Muscle layer of duodenum (tissue), 2 donors: Measurements from ENCODE around the gene DDX59.

Experiments
- H3K27ac ChIP-seq: one replicate; pipeline ENCODE4 v1.7.0; 2013; ENCODE audit warnings: mild to moderate bottlenecking, low read length
- H3K27me3 ChIP-seq: one replicate; pipeline ENCODE4 v1.7.0; 2013; ENCODE audit warnings: low read depth, mild to moderate bottlenecking, control low read depth, low read length
- H3K36me3 ChIP-seq, 2 donors: one replicate each; pipeline ENCODE4 v1.7.0; 2013; ENCODE audit warnings: low read length in 2 of 2, control low read depth in 1 of 2, mild to moderate bottlenecking in 1 of 2; ENCODE audit not compliant: insufficient read depth in 2 of 2, control insufficient read depth in 1 of 2
- H3K4me1 ChIP-seq, 2 donors: one replicate each; pipeline ENCODE4 v1.7.0; 2013; ENCODE audit warnings: low read length in 2 of 2, mild to moderate bottlenecking in 2 of 2, control low read depth in 1 of 2, moderate library complexity in 1 of 2; ENCODE audit not compliant: insufficient read depth in 2 of 2, control insufficient read depth in 1 of 2
- H3K4me3 ChIP-seq, 2 donors: one replicate each; pipeline ENCODE4 v1.7.0; 2013; ENCODE audit warnings: low read length in 2 of 2, low read depth in 1 of 2, mild to moderate bottlenecking in 1 of 2
- H3K9me3 ChIP-seq, 2 donors: one replicate each; pipeline ENCODE4 v1.7.0; 2013; ENCODE audit warnings: low read length in 2 of 2, control low read depth in 1 of 2, mild to moderate bottlenecking in 1 of 2; ENCODE audit not compliant: control insufficient read depth in 1 of 2
- donor health status: healthy.

DDX59 gene

DNA sequence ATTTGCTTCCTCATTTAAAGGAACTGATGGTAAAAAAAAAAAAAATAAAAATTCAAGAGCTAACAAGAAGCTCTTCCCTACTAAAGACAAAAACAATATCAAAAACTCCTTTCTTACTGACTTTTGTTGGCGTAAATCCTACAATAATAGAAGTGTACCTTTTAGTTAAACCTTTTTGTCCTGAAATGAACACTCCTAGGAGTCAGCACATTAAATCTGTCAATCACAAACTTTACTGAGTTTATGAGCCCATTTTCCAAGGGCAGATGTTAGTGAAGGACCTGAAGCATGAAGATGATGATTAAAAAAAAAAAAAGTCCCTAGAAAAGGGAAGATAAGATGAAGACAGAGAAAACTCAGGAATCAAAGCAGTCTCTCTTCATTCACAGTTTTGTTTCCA lies 22.6 kb upstream of the DDX59 start:
- H3K4me1 ChIP-seq = no peaks in the 10 kb centered on the region
- H3K9me3 ChIP-seq = no peaks in the 10 kb centered on the region

DNA sequence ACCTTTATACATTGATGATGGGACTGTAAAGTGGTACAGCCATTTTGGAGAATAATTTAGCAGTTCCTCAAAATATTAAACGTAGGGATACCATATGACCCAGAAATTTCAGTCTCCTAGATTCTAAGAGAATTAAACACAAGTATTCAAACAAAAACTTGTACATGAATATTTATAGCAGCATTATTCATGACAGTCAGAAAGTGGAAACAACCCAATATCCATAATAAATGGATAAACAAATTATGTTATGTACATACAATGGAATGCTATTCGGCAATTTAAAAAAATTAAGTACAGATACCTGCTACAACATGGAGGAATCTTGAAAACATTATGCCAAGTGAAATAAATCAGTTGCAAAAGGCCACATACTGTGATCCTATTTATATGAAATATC lies 16.9 kb upstream of the DDX59 start:
- no peaks in the 10 kb centered on the region for H3K4me1 ChIP-seq
- H3K9me3 ChIP-seq = no peaks in the 10 kb centered on the region
- no peaks in the 10 kb centered on the region for H3K27me3 ChIP-seq
- H3K36me3 ChIP-seq = no peaks in the 10 kb centered on the region
- no peak overlapping the region for H3K27ac ChIP-seq
- H3K4me3 ChIP-seq = no peak overlapping the region

More for the DNA sequence above, 22.6 kb upstream of the DDX59 start:
- Histone ChIP-seq H3K27ac (no peak overlapping the region), H3K36me3 (no peaks in the 10 kb centered on the region), H3K4me3 (no peak overlapping the region), H3K27me3 (no peaks in the 10 kb centered on the region)

DNA sequence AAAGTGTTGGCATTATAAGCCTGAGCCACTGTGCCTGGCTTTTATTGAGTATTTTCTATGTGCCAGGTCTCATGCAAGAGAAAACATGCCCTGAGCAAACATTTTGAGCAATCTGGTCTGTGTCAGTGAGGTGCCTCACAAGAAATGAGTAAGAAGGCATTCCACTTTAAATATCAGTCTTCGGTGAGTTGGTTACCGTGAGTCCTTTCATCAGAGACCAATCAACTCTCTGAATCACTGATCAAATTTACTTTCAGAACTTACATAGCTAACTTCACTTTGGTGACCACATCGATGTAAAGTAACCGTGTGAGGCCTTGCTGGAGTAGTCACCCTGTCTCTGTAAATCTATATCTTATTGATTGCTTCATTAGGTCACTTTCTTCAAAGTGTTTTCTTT lies 14.3 kb upstream of the DDX59 start:
- Histone ChIP-seq H3K4me3 (no peak overlapping the region), H3K9me3 (no peaks in the 10 kb centered on the region), H3K27ac (no peak overlapping the region), H3K27me3 (no peaks in the 10 kb centered on the region), H3K36me3 (no peaks in the 10 kb centered on the region), H3K4me1 (no peaks in the 10 kb centered on the region)

DNA sequence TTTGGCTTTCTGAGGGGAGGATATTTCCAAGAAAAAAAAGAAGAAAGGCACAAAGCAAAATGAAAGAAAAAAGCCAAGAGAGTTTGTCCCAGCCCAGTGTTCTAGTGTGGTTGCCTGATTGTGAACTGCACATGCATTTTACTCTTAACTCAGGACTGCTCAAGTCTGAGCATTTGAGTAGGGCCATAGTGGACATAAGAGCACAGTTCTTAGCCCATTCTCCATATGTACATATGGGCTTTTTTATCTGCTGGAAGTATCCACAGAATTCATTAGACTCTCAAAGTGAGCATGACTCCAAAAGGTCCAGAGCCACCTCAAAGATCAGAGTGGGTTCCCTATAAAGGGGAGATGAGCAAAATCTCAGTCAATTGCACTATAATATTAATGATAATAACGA lies 13.6 kb upstream of the DDX59 start:
- H3K9me3 ChIP-seq = no peaks in the 10 kb centered on the region
- no peaks in the 10 kb centered on the region for H3K4me1 ChIP-seq
- no peaks in the 10 kb centered on the region for H3K36me3 ChIP-seq
- H3K4me3 ChIP-seq = no peak overlapping the region
- H3K27me3 ChIP-seq = no peaks in the 10 kb centered on the region
- H3K27ac ChIP-seq = no peak overlapping the region

DNA sequence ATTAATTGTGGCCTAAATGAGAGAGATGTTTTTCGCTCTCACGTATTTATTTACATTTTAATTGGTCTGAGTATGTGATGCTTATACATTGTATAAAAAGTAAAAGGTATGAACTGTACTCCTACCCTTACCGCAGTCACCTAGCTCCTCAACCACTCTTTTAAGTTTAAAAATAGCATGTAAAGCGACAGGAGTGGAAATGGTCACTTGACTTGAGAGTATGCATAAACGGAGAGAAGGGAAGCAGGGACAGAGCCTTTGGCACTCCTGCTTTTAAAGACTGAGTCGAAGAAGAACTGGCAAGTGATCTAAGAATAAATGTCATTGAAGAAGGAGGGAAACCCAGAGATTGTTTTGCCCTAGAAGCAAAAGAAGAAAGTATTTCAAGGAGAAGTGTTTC lies 11.5 kb upstream of the DDX59 start:
- no peaks in the 10 kb centered on the region for H3K9me3 ChIP-seq
- H3K27ac ChIP-seq = no peak overlapping the region
- H3K27me3 ChIP-seq = no peaks in the 10 kb centered on the region
- H3K36me3 ChIP-seq = no peaks in the 10 kb centered on the region
- no peaks in the 10 kb centered on the region for H3K4me1 ChIP-seq
- no peak overlapping the region for H3K4me3 ChIP-seq

DNA sequence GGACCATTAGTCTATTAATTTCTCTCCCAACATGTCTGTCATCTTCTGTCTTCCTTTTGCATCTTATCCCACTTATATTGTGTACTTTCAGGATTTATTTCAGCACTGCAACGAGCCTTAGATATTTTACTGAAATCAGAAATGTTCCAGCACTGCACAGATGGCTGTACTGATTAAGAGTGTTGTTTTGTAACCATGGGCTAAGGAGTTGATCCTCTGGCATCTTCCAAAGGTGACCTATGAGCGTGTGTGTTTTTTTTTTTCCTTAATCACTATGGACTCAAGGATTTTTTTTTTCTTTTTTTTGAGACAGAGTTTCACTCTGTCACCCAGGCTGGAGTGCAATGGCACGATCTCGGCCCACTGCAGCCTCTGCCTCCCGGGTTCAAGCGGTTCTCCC lies 7.1 kb upstream of the DDX59 start:
- H3K4me1 ChIP-seq = no peaks in the 10 kb centered on the region
- no peaks in the 10 kb centered on the region for H3K36me3 ChIP-seq
- no peaks in the 10 kb centered on the region for H3K27me3 ChIP-seq
- H3K27ac ChIP-seq = no peak overlapping the region
- no peak overlapping the region for H3K4me3 ChIP-seq
- no peaks in the 10 kb centered on the region for H3K9me3 ChIP-seq

DNA sequence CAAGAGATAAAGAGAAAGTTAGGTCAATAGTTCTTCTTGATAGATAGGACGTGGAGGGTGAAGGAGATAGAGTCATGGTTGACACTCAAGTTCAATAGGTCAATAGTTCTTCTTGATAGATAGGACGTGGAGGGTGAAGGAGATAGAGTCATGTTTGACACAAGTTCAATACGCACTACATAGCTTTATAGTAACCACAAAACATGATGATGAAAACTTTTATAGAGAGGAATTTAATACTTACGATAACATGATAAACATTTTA lies 5.8 kb upstream of the DDX59 start:
- no peaks in the 10 kb centered on the region for H3K27me3 ChIP-seq
- H3K36me3 ChIP-seq = no peaks in the 10 kb centered on the region
- no peak overlapping the region for H3K27ac ChIP-seq
- peaks cover 0 to 7% of the 10 kb centered on the region in 2 donors for H3K4me1 ChIP-seq
- H3K4me3 ChIP-seq = no peak overlapping the region
- no peaks in the 10 kb centered on the region for H3K9me3 ChIP-seq

DNA sequence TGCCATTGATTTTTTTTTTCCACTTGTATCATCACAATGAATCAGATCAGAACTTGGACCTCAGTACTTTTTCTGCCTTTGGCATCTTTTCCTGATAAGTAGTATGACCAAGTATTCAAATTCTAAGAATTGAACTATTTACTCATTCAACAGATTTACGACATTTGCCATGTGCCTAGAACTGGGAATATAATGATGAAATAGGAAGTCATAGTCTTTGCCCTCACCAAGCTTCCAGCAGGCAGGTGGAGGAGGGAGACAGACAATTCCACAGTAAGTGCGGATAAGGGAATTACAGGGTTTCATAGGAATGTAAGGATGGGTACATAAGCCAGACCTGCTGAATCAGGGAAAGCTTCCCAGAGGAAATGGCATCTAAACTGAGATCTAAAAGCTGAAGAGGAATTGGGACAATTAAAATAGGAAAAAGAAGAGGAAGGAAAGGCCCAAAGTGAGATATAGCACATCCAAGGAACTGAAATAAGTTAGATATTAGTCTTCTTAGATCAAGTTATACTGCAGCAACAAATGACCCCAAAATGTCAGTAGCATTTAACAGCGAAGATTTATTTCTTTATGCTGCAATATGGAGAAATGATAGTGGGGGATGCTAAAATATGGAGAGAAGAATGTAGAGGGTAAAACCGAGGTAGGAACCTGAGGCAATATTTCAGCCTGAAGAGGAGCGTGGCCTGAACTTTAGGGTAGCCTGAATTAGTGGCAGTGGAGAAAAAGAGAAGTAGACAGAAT lies 5.3 kb upstream of the DDX59 start:
- H3K4me3 ChIP-seq = no peak overlapping the region
- H3K27ac ChIP-seq = no peak overlapping the region

DNA sequence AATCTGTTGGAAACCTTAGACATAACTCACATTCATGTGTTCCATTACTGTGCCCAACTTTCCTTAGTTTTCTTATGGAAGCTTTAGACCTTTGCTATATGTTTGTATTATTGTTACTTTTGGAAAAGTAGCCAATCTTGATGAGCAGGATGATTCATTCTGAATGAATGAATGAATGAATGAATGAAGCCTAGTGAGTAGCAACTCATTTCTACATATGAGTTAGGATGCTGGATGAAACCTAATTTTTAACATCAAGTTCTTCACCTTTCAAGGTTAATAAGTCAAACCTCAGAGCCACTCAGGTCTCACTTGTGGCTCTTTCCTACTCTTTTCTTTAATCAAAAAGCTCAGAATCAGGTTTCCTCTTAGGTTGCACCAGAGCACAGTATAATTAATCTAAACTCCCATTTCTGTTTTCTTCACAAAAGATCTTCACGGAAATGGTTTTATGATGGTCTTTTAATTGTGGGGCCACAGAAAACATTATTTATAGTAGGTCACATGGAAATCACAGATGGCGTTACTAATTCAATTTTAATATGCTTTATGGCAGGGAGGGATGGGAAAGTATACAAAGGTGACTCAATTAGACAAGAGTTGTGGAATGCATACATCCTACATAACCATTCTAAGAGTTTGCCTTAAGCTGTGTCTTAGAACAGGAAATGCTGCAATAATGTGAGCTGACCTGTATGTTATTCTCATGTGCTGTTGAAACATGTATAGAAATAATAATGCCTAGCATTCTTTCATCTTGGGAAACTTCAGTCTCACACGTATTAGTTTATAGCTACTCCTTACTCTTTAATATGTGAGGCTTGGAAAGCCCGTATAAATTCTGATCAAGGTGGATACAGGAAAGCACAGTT lies 4.5 kb upstream of the DDX59 start:
- H3K27me3 ChIP-seq = no peaks in the 10 kb centered on the region
- no peak overlapping the region for H3K4me3 ChIP-seq
- no peaks in the 10 kb centered on the region for H3K9me3 ChIP-seq
- no peak overlapping the region for H3K27ac ChIP-seq
- H3K4me1 ChIP-seq = peaks cover 0 to 9% of the 10 kb centered on the region in 2 donors
- peaks cover 0 to 4% of the 10 kb centered on the region in 2 donors for H3K36me3 ChIP-seq

More for the DNA sequence above, 5.3 kb upstream of the DDX59 start:
- Histone ChIP-seq H3K4me1 (peaks cover 0 to 9% of the 10 kb centered on the region in 2 donors), H3K27me3 (no peaks in the 10 kb centered on the region), H3K9me3 (no peaks in the 10 kb centered on the region), H3K36me3 (no peaks in the 10 kb centered on the region)

DNA sequence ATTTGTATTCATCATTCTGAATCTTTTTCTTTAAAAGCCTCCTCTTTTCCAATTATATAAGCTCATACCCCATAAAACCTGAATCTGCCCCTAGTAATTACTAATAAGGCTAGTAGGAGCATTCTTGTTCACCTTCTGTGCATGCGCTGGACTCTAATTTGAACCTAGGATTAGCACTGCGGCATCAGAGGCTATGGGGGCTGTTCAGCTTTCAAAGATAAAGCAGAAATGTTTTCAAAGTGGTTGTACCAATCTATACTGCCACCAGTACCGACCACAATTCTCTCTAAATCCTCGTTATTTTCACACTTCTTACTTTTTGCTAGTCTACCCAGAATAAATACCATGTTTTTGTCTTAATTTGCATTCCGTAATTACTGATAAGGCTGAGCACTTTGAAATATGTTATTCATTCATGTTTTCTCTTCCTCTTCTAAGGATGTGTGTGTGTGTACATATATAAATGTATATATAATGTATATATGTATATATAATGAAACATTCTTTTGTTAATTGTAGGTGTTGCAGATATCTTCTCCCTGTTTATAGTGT lies 1.6 kb upstream of the DDX59 start:
- Histone ChIP-seq H3K27ac (peak overlapping the region; percentile 98), H3K4me3 (no peak overlapping the region), H3K27me3 (no peaks in the 10 kb centered on the region)

DNA sequence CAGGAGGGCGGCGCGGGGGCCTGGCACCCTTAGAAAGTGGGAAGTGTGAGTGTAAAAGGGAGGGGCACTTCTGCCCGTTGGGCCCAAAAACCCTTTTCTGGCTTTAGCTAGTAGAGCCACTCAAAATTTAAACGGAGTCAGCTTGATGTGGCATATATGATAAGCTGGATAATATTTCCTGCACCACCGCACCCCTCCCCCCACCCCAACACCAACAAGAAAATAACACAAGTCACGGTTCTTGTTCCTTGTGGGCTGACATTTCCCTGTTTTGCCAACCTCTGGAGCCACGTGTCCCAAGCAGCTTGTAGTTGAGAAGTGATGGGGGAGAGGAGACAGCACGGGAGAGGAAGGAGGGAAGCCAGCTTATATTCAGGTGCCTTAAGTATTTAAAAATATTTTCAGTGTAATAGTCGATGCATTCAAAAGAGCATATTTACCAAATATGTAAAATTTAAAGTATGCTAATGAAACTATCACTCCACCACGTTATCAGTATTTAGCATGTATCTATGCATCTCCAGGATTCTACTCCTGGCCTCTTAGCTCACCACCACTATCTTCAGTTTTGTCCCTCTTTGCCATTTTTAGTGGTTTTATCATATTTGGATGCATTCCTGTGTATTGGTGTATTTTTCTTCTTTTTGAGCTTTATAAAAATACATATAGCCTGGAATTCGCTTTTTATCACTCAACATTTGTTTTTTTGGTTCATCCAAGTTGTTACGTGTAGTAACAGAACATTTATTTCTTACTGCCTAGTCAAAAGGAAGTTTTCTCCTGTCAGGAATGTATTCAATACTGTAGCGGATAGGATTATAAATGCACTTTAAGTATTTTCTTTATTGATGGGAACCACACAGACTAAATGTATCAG lies 773 bp upstream of the DDX59 start:
- Histone ChIP-seq H3K36me3 (peaks cover 0 to 9% of the 10 kb centered on the region in 2 donors), H3K9me3 (no peaks in the 10 kb centered on the region), H3K27me3 (no peaks in the 10 kb centered on the region), H3K4me3 (peak overlapping the region; percentile 69 to 80), H3K27ac (peak overlapping the region; percentile 98), H3K4me1 (peaks cover 9 to 13% of the 10 kb centered on the region in 2 donors)

More for the DNA sequence above, 1.6 kb upstream of the DDX59 start:
- Histone ChIP-seq H3K36me3 (peaks cover 0 to 4% of the 10 kb centered on the region in 2 donors), H3K4me1 (peaks cover 8 to 9% of the 10 kb centered on the region in 2 donors), H3K9me3 (no peaks in the 10 kb centered on the region)
